Smooth muscle cell (in vitro differentiated cells): ENCODE results near the gene SEMA6A. TPM values are rescaled to one million over a fixed set of nuclear protein-coding genes. Genes with fewer than 3 reads are reported as not detected.

Source experiments
- DNase-seq: peaks from one replicate; lab custom pipeline; 2025; ENCODE audit not compliant: unreplicated experiment; lab: John Stamatoyannopoulos, UW
- H2AFZ ChIP-seq: fragments of 200-600 bp; sonication (generic); 2 replicates; pipeline ENCODE4 v1.6.0; 2016; ENCODE audit warnings: antibody characterized with exemption, low read depth, mild to moderate bottlenecking
- H3F3A ChIP-seq: fragments of 200-600 bp; sonication (generic); 2 replicates; pipeline ENCODE4 v1.6.0; 2017; ENCODE audit warnings: antibody characterized with exemption, low read depth
- H3K27ac ChIP-seq: fragments of 200-600 bp; sonication (generic); 2 replicates; pipeline ENCODE4 v1.5.1; 2016; ENCODE audit warnings: low read depth, mild to moderate bottlenecking
- H3K27me3 ChIP-seq: fragments of 200-600 bp; sonication (generic); 2 replicates; pipeline ENCODE4 v1.6.1; 2016; ENCODE audit warnings: low read depth, mild to moderate bottlenecking
- H3K36me3 ChIP-seq: fragments of 200-600 bp; sonication (generic); 2 replicates; pipeline ENCODE4 v1.5.1; 2016; ENCODE audit warnings: low read depth
- H3K4me1 ChIP-seq: fragments of 200-600 bp; sonication (generic); 2 replicates; pipeline ENCODE4 v1.5.1; 2016; ENCODE audit warnings: low read depth
- H3K4me2 ChIP-seq: fragments of 200-600 bp; sonication (generic); 2 replicates; pipeline ENCODE4 v1.6.0; 2016; ENCODE audit warnings: mild to moderate bottlenecking
- H3K4me3 ChIP-seq: fragments of 200-600 bp; sonication (generic); 2 replicates; pipeline ENCODE4 v1.5.1; 2016; ENCODE audit warnings: mild to moderate bottlenecking
- H3K79me2 ChIP-seq: fragments of 200-600 bp; sonication (generic); 2 replicates; pipeline ENCODE4 v1.6.0; 2016; ENCODE audit warnings: low read depth, mild to moderate bottlenecking
- H3K9ac ChIP-seq: fragments of 200-600 bp; sonication (generic); 2 replicates; pipeline ENCODE4 v1.6.0; 2016; ENCODE audit warnings: low read depth
- H3K9me3 ChIP-seq: fragments of 200-600 bp; sonication (generic); replicated peaks from 2 replicates; pipeline ENCODE4 v1.5.1; 2016; ENCODE audit warnings: low read depth
- H4K20me1 ChIP-seq: fragments of 200-600 bp; sonication (generic); 2 replicates; pipeline ENCODE4 v1.6.0; 2016; ENCODE audit warnings: low read depth
- CTCF ChIP-seq: fragments of 200-600 bp; sonication (generic); IDR thresholded peaks from 2 replicates; pipeline ENCODE4 v1.5.1; 2017; ENCODE audit warnings: borderline replicate concordance, mild to moderate bottlenecking, antibody characterized with exemption; ENCODE audit not compliant: insufficient read depth, poor library complexity, severe bottlenecking
- WGBS: methylation state at CpG from one replicate; pipeline ENCODE4 v1.1.7; 2016; ENCODE audit warnings: low lambda C conversion rate; 5-methylcytosine and 5-hydroxymethylcytosine counted together
- polyA plus RNA-seq: library from polyadenylated mRNA; unstranded; fragments of >200 nt; fragmentation: Nextera tagmentation; extraction: Ambion mirVana; gene quantifications from 2 replicates; pipeline ENCODE4 v1.2.1, GENCODE V29; 2016
- total RNA-seq: library from RNA; depleted of rRNA; stranded (reverse); fragments of >200 nt; gene quantifications from 2 replicates; pipeline ENCODE4 v1.2.3, GENCODE V29; 2014

Gene SEMA6A
- total and polyA plus RNA-seq, 2 experiments from 2014 or later, result 6.3 to 12.9 TPM

- Histone ChIP-seq H3K4me1 (peaks cover 34% of the 10 kb centered on the region), H3K4me2 (peak overlapping the region; percentile 36), H4K20me1 (no peaks in the 10 kb centered on the region), H2AFZ (no peak overlapping the region), H3F3A (no peaks in the 10 kb centered on the region), H3K4me3 (no peak overlapping the region), H3K9ac (no peak overlapping the region), H3K27ac (peak overlapping the region; percentile 27), H3K9me3 (no peaks in the 10 kb centered on the region), H3K79me2 (peaks cover 64% of the 10 kb centered on the region), H3K36me3 (no peaks in the 10 kb centered on the region), H3K27me3 (no peaks in the 10 kb centered on the region)
- 84% methylated on average over 2 of the region's 2 CpGs for WGBS
- TF ChIP-seq CTCF, result no peak
- DNase-seq, result no peak
Observed at GRCh38 chr5:116534964-116535651, 39.5 kb downstream of the SEMA6A start.

- 45% methylated on average over 3 of the region's 3 CpGs for WGBS
- H3K79me2 ChIP-seq, result peaks cover 60% of the 10 kb centered on the region
- H3K9me3 ChIP-seq, result no peaks in the 10 kb centered on the region
- H2AFZ ChIP-seq, result no peak overlapping the region
- no peak overlapping the region for H3K4me2 ChIP-seq
- H3F3A ChIP-seq, result no peaks in the 10 kb centered on the region
- H3K27ac ChIP-seq, result no peak overlapping the region
- H3K4me3 ChIP-seq, result no peak overlapping the region
- H3K36me3 ChIP-seq, result no peaks in the 10 kb centered on the region
- no peaks in the 10 kb centered on the region for H4K20me1 ChIP-seq
- no peak for DNase-seq
- H3K9ac ChIP-seq, result no peak overlapping the region
- peaks cover 56% of the 10 kb centered on the region for H3K4me1 ChIP-seq
- no peak for TF ChIP-seq CTCF
- H3K27me3 ChIP-seq, result no peaks in the 10 kb centered on the region
Observed at GRCh38 chr5:116532762-116533525, 41.7 kb downstream of the SEMA6A start.

GRCh38 chr5:116531635-116532034 lies 43.0 kb downstream of the SEMA6A start:
- H3K36me3 ChIP-seq, result no peaks in the 10 kb centered on the region
- no peak overlapping the region for H3K27ac ChIP-seq
- no peak overlapping the region for H2AFZ ChIP-seq
- H3K9ac ChIP-seq, result no peak overlapping the region
- H3K4me2 ChIP-seq, result no peak overlapping the region
- no peaks in the 10 kb centered on the region for H3K27me3 ChIP-seq
- H3K79me2 ChIP-seq, result peaks cover 66% of the 10 kb centered on the region
- no peaks in the 10 kb centered on the region for H4K20me1 ChIP-seq
- H3F3A ChIP-seq, result no peaks in the 10 kb centered on the region
- H3K4me1 ChIP-seq, result peaks cover 69% of the 10 kb centered on the region
- no peak for TF ChIP-seq CTCF
- H3K4me3 ChIP-seq, result no peak overlapping the region
- no peak for DNase-seq
- H3K9me3 ChIP-seq, result no peaks in the 10 kb centered on the region
- 76% methylated on average over 1 of the region's 1 CpG for WGBS

GRCh38 chr5:116531117-116531516 lies 43.5 kb downstream of the SEMA6A start:
- Histone ChIP-seq H3K4me3 (no peak overlapping the region), H3K27me3 (no peaks in the 10 kb centered on the region), H3K4me2 (no peak overlapping the region), H4K20me1 (no peaks in the 10 kb centered on the region), H3F3A (no peaks in the 10 kb centered on the region), H3K9ac (no peak overlapping the region), H2AFZ (no peak overlapping the region), H3K36me3 (no peaks in the 10 kb centered on the region), H3K79me2 (peaks cover 71% of the 10 kb centered on the region), H3K4me1 (peaks cover 69% of the 10 kb centered on the region), H3K27ac (no peak overlapping the region), H3K9me3 (no peaks in the 10 kb centered on the region)
- WGBS, result 78% methylated on average over 5 of the region's 5 CpGs
- no peak for DNase-seq
- no peak for TF ChIP-seq CTCF
